IMR-90 (cell line): ENCODE results near the gene RGL4. TPM values are rescaled to one million over a fixed set of nuclear protein-coding genes. Genes with fewer than 3 reads are reported as not detected.

ENCODE experiments used
- ATAC-seq: fragments of 200-7000 bp; cut with Tn5 transposase; 2 replicates; pipeline ENCODE4 v1.9.1; 2020; ENCODE audit warnings: low read depth, mild to moderate bottlenecking, moderate library complexity
- BruUV-seq: library from RNA; stranded (reverse); fragments of 400-500 nt; replicated peaks from 2 replicates; lab custom pipeline; 2021; lab: Mats Ljungman, UMichigan
- CTCF ChIA-PET: fragments of 300-600 bp; formaldehyde crosslinking; extraction: SDS; loops from one replicate; lab custom pipeline; 2021; ENCODE audit warnings: antibody characterized with exemption; lab: Yijun Ruan, JAX
- POLR2A ChIA-PET: fragments of 300-600 bp; sonication (Branson Sonifier 250); formaldehyde crosslinking; loops from one replicate; lab custom pipeline; 2022; ENCODE audit warnings: antibody characterized with exemption; ENCODE audit not compliant: unreplicated experiment; lab: Charles Lee
- DNase-seq: peaks from one replicate; pipeline ENCODE4 v3.0.0; 2013
- H2AFZ ChIP-seq: replicated peaks from 2 replicates; pipeline ENCODE3; 2013; ENCODE audit warnings: low read length, mild to moderate bottlenecking; ENCODE audit not compliant: poor library complexity
- H2AK5ac ChIP-seq: 2 replicates; pipeline ENCODE4 v1.6.1; 2013; ENCODE audit warnings: low read depth, low read length, inconsistent platforms
- H2AK9ac ChIP-seq: replicated peaks from 2 replicates; pipeline ENCODE3; 2013; ENCODE audit warnings: mild to moderate bottlenecking, low read depth, low read length, moderate library complexity; ENCODE audit not compliant: poor library complexity
- H2BK120ac ChIP-seq: 2 replicates; pipeline ENCODE4 v1.6.1; 2013; ENCODE audit warnings: low read depth, low read length, inconsistent platforms
- H2BK15ac ChIP-seq: 3 replicates; pipeline ENCODE4 v1.6.1; 2013; ENCODE audit warnings: low read depth, low read length, inconsistent platforms
- H2BK20ac ChIP-seq: 2 replicates; pipeline ENCODE4 v1.6.1; 2013; ENCODE audit warnings: low read depth, mild to moderate bottlenecking, inconsistent platforms, low read length, moderate library complexity
- H2BK5ac ChIP-seq: 2 replicates; pipeline ENCODE4 v1.6.1; 2013; ENCODE audit warnings: mild to moderate bottlenecking, low read depth, low read length, inconsistent platforms; ENCODE audit not compliant: poor library complexity, severe bottlenecking
- H3K14ac ChIP-seq: replicated peaks from 2 replicates; pipeline ENCODE4 v1.6.1; 2013; ENCODE audit warnings: low read depth, low read length, inconsistent platforms
- H3K18ac ChIP-seq: 2 replicates; pipeline ENCODE4 v1.6.1; 2013; ENCODE audit warnings: low read depth, low read length, control low read depth
- H3K23ac ChIP-seq: 2 replicates; pipeline ENCODE4 v1.6.1; 2013; ENCODE audit warnings: low read depth, low read length, inconsistent platforms
- H3K27ac ChIP-seq: 2 replicates; pipeline ENCODE4 v1.5.1; 2013; ENCODE audit warnings: mild to moderate bottlenecking, control low read depth, low read length; ENCODE audit not compliant: insufficient read depth
- H3K27me3 ChIP-seq: 2 replicates; pipeline ENCODE4 v1.6.1; 2013; ENCODE audit warnings: low read length; ENCODE audit not compliant: control insufficient read depth, insufficient read depth
- H3K36me3 ChIP-seq: 2 replicates; pipeline ENCODE4 v1.6.1; 2013; ENCODE audit warnings: low read length, mixed read lengths; ENCODE audit not compliant: control insufficient read depth, insufficient read depth
- H3K4ac ChIP-seq: 2 replicates; pipeline ENCODE4 v1.6.1; 2013; ENCODE audit warnings: low read depth, low read length, inconsistent platforms
- H3K4me1 ChIP-seq: 2 replicates; pipeline ENCODE4 v1.6.1; 2013; ENCODE audit warnings: low read length, mixed read lengths; ENCODE audit not compliant: control insufficient read depth, insufficient read depth
- H3K4me2 ChIP-seq: 2 replicates; pipeline ENCODE4 v1.6.1; 2013; ENCODE audit warnings: low read depth, mild to moderate bottlenecking, control low read depth, low read length, moderate library complexity
- H3K4me3 ChIP-seq: 2 replicates; pipeline ENCODE4 v1.5.1; 2013; ENCODE audit warnings: low read depth, mild to moderate bottlenecking, control low read depth, low read length, moderate library complexity; ENCODE audit not compliant: insufficient read depth
- H3K56ac ChIP-seq: 2 replicates; pipeline ENCODE4 v1.6.1; 2013; ENCODE audit warnings: low read length, inconsistent platforms; ENCODE audit not compliant: insufficient read depth; ENCODE audit errors: extremely low read depth
- H3K79me1 ChIP-seq, 2 experiments: 2 replicates each; pipeline ENCODE4 v1.6.1; 2013; ENCODE audit warnings: low read length in 2 of 2, inconsistent platforms in 1 of 2, low read depth in 1 of 2
- H3K9ac ChIP-seq: 2 replicates; pipeline ENCODE4 v1.6.1; 2013; ENCODE audit warnings: low read depth, low read length, control low read depth
- H3K9me1 ChIP-seq: 2 replicates; pipeline ENCODE4 v1.6.1; 2013; ENCODE audit warnings: low read length, inconsistent platforms; ENCODE audit not compliant: insufficient read depth
- H3K9me3 ChIP-seq: 2 replicates; pipeline ENCODE4 v1.6.1; 2013; ENCODE audit warnings: low read length; ENCODE audit not compliant: control insufficient read depth, insufficient read depth
- H4K20me1 ChIP-seq: 2 replicates; pipeline ENCODE4 v1.6.1; 2013; ENCODE audit warnings: low read length, inconsistent platforms; ENCODE audit not compliant: insufficient read depth
- H4K5ac ChIP-seq: 2 replicates; pipeline ENCODE4 v1.6.1; 2013; ENCODE audit warnings: mild to moderate bottlenecking, low read depth, low read length, control low read depth
- H4K8ac ChIP-seq, 2 experiments: 2 replicates each; pipeline ENCODE4 v1.6.1; 2013; ENCODE audit warnings: low read depth in 2 of 2, low read length in 2 of 2, control low read depth in 1 of 2, inconsistent platforms in 1 of 2
- H4K91ac ChIP-seq: 2 replicates; pipeline ENCODE4 v1.6.1; 2013; ENCODE audit warnings: low read depth, low read length, inconsistent platforms; ENCODE audit not compliant: insufficient read depth
- BHLHE40 ChIP-seq: fragments of 150-350 bp; IDR thresholded peaks from 2 replicates; pipeline ENCODE4 v1.6.1; 2016; ENCODE audit warnings: mild to moderate bottlenecking, low read depth, low read length
- FOS ChIP-seq: fragments of 150-350 bp; IDR thresholded peaks from 2 replicates; pipeline ENCODE4 v1.6.1; 2016; ENCODE audit warnings: low read depth, low read length
- MAFK ChIP-seq: IDR thresholded peaks from 2 replicates; pipeline ENCODE4 v1.6.1; 2012; ENCODE audit warnings: low read depth, low read length, improper control_type of control experiment
- MAZ ChIP-seq: IDR thresholded peaks from 2 replicates; pipeline ENCODE4 v1.6.1; 2012; ENCODE audit warnings: low read depth, mild to moderate bottlenecking, low read length, improper control_type of control experiment, moderate library complexity, borderline replicate concordance
- RAD21 ChIP-seq: IDR thresholded peaks from 2 replicates; pipeline ENCODE4 v1.6.1; 2012; ENCODE audit warnings: low read length, improper control_type of control experiment
- RCOR1 ChIP-seq: IDR thresholded peaks from 2 replicates; pipeline ENCODE4 v1.6.1; 2012; ENCODE audit warnings: mild to moderate bottlenecking, low read length, improper control_type of control experiment; ENCODE audit not compliant: insufficient replicate concordance
- RFX5 ChIP-seq: IDR thresholded peaks from 2 replicates; pipeline ENCODE4 v1.8.0; 2012; ENCODE audit warnings: low read depth, mild to moderate bottlenecking, low read length, moderate library complexity
- SMC3 ChIP-seq: fragments of 150-350 bp; IDR thresholded peaks from 2 replicates; pipeline ENCODE4 v1.6.1; 2016; ENCODE audit warnings: low read depth, mild to moderate bottlenecking, antibody characterized with exemption, low read length, moderate library complexity
- WGBS, 2 experiments: methylation state at CpG; one replicate each; pipeline versions ENCODE4 v1.1.5 to v1.1.7; 2013; ENCODE audit warnings: missing lambda C conversion rate in 2 of 2; ENCODE audit not compliant: insufficient read length in 1 of 2; ENCODE audit errors: extremely low coverage in 2 of 2; 5-methylcytosine and 5-hydroxymethylcytosine counted together
- dilution Hi-C: fragments of 300-500 bp; cut with HindIII; formaldehyde crosslinking; loops from one replicate; pipeline ENCODE4 v1.14.3; 2018; ENCODE audit warnings: low sequenced_read_pairs; ENCODE audit not compliant: unreplicated experiment
- in situ Hi-C: fragments of 300-500 bp; cut with MboI; formaldehyde crosslinking; loops from 3 replicates; pipeline ENCODE4 v1.14.3; 2019; ENCODE audit warnings: low sequenced_read_pairs, inconsistent platforms, mixed read lengths
- intact Hi-C: fragments of 100-400 bp; cut with micrococcal nuclease; formaldehyde crosslinking; loops from 2 replicates; pipeline ENCODE4 v1.10.0; 2022
- polyA plus RNA-seq, 3 experiments: library from polyadenylated mRNA; depleted of rRNA; stranded (reverse); fragments of >200 nt; gene quantifications; 2 replicates each; pipeline ENCODE4 v1.2.3, GENCODE V29; 2012; ENCODE audit warnings: low replicate concordance in 1 of 3
- total RNA-seq: library from RNA; depleted of rRNA; stranded (reverse); fragments of >200 nt; gene quantifications from 2 replicates; pipeline ENCODE4 v1.2.3, GENCODE V29; 2012
- TF ChIP-seq, protein P1 (sequence below): fragments of 150-350 bp; IDR thresholded peaks from 2 replicates; pipeline ENCODE4 v1.6.1; 2016; ENCODE audit warnings: low read depth, mild to moderate bottlenecking, low read length, moderate library complexity, borderline replicate concordance
- TF ChIP-seq, protein P2 (sequence below): conservative IDR thresholded peaks from 2 replicates; pipeline ENCODE4 v1.5.1; 2012; ENCODE audit warnings: mild to moderate bottlenecking, low read depth, low read length, improper control_type of control experiment

The RGL4 gene
- total and polyA plus RNA-seq, 2 of the 4 experiments (the other 2 are of a cell fraction): not detected

DNA sequence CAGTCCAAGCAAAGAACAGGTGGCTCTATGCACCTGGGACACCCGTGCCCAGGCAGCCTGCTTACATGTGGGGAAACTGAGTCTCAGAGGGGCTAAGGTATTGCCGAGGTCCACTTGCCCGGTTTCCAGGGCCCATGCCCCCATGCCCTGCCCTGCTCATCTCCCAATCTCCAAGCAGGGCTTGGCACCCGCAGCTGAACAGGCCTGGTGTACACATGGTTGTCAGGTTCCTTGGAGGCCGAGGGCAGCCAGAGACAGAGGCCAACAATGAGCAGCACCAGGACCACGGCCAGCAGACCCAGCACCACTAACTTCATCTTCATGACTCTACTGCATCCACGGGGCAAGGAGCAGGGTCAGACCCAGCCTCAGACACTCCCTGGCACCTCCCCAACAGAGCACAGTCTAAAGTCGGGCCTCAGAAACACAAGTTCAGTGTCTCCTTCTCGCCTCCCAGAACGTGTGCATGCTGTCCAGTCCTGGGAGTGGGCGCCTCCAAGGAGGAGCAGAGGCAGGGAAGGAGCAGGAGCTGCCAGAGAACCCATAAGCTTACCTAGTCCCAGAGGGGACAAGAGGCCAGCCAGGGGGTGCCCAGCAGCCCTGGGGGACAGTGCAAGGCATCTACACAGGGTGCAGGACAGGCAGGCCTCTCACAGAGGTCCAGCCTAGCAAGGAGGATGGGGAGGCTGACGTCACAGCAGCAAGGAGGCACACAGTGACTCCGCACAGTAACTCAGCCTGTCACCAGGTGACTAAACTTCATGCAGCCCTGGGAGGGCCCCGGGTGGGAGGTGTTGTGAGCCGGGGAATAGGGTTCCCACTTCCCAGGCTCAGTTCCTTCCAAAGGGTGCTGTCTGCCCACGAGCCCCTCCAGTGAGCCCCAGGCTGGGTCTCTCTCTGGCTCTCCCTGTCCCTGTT, 20.2 kb upstream of the RGL4 start:
- H2BK20ac ChIP-seq: no peak overlapping the region
- ATAC-seq (no peak), DNase-seq (no peak)
- ChIA-PET CTCF (no interaction called here), POLR2A (no interaction called here)
- no peak overlapping the region for H3K27ac ChIP-seq
- H3K56ac ChIP-seq: no peak overlapping the region
- H4K8ac ChIP-seq: no peak overlapping the region
- no peak overlapping the region for H3K4me2 ChIP-seq
- H3K36me3 ChIP-seq: no peaks in the 10 kb centered on the region
- intact Hi-C loops: no loop called here
- WGBS, 2 experiments: 88% methylated on average over 5 of the region's 16 CpGs; no CpG with 5 or more reads in 1 of the 2 experiments
- H2BK120ac ChIP-seq: no peak overlapping the region
- no peaks in the 10 kb centered on the region for H3K9me3 ChIP-seq
- no peak overlapping the region for H2AK5ac ChIP-seq
- no peaks in the 10 kb centered on the region for H3K9me1 ChIP-seq
- H2BK15ac ChIP-seq: no peak overlapping the region
- no peak overlapping the region for H3K14ac ChIP-seq
- H3K4me3 ChIP-seq: no peak overlapping the region
- no peak overlapping the region for H2AK9ac ChIP-seq
- H2BK5ac ChIP-seq: no peak overlapping the region
- no peak overlapping the region for H4K91ac ChIP-seq
- no TSS peak for BruUV-seq
- no peak overlapping the region for H2AFZ ChIP-seq
- TF ChIP-seq SMC3: no peak
- no peak for TF ChIP-seq RAD21
- TF ChIP-seq, protein P1, sequence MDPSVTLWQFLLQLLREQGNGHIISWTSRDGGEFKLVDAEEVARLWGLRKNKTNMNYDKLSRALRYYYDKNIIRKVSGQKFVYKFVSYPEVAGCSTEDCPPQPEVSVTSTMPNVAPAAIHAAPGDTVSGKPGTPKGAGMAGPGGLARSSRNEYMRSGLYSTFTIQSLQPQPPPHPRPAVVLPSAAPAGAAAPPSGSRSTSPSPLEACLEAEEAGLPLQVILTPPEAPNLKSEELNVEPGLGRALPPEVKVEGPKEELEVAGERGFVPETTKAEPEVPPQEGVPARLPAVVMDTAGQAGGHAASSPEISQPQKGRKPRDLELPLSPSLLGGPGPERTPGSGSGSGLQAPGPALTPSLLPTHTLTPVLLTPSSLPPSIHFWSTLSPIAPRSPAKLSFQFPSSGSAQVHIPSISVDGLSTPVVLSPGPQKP: no peak
- TF ChIP-seq, protein P2, sequence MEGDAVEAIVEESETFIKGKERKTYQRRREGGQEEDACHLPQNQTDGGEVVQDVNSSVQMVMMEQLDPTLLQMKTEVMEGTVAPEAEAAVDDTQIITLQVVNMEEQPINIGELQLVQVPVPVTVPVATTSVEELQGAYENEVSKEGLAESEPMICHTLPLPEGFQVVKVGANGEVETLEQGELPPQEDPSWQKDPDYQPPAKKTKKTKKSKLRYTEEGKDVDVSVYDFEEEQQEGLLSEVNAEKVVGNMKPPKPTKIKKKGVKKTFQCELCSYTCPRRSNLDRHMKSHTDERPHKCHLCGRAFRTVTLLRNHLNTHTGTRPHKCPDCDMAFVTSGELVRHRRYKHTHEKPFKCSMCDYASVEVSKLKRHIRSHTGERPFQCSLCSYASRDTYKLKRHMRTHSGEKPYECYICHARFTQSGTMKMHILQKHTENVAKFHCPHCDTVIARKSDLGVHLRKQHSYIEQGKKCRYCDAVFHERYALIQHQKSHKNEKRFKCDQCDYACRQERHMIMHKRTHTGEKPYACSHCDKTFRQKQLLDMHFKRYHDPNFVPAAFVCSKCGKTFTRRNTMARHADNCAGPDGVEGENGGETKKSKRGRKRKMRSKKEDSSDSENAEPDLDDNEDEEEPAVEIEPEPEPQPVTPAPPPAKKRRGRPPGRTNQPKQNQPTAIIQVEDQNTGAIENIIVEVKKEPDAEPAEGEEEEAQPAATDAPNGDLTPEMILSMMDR: no peak
- no peak for TF ChIP-seq MAFK
- TF ChIP-seq FOS: no peak
- no peak for TF ChIP-seq RCOR1
- no peak for TF ChIP-seq RFX5
- TF ChIP-seq BHLHE40: no peak
- TF ChIP-seq MAZ: no peak
- no peaks in the 10 kb centered on the region for H3K27me3 ChIP-seq
- no peak overlapping the region for H3K18ac ChIP-seq
- no peak overlapping the region for H3K9ac ChIP-seq
- no peaks in the 10 kb centered on the region for H3K4me1 ChIP-seq
- no peak overlapping the region for H3K4ac ChIP-seq
- in situ Hi-C loops: no loop called here
- no peaks in the 10 kb centered on the region for H3K79me1 ChIP-seq
- H4K20me1 ChIP-seq: no peaks in the 10 kb centered on the region
- H3K23ac ChIP-seq: no peak overlapping the region
- H4K5ac ChIP-seq: no peak overlapping the region
- dilution Hi-C loops: no loop called here
